Right lobe of liver (tissue), 6 donors: ENCODE results near the gene SBSN. TPM values are rescaled to one million over a fixed set of nuclear protein-coding genes. Genes with fewer than 3 reads are reported as not detected.

Experiments used
- ATAC-seq, 4 donors: fragments of 200-7000 bp; cut with Tn5 transposase; one replicate each; pipeline ENCODE4 v1.9.1; 2020; ENCODE audit warnings: mild to moderate bottlenecking in 4 of 4, moderate library complexity in 4 of 4
- DNase-seq, 3 donors: peaks; one replicate each; pipeline ENCODE4 v3.0.0-alpha.2; 2020
- H3K27ac ChIP-seq, 3 donors: fragments of 200-600 bp; one replicate each; pipeline ENCODE4 v1.8.0; 2022
- H3K27me3 ChIP-seq, 2 donors: fragments of 200-600 bp; one replicate each; pipeline ENCODE4 v1.8.0; 2022
- H3K36me3 ChIP-seq, 4 donors: fragments of 200-600 bp; sonication (generic) in 1 of 4; one replicate each; pipeline versions ENCODE4 v1.5.1 to v1.8.0; 2017 to 2022; ENCODE audit warnings: control low read depth in 1 of 4
- H3K4me1 ChIP-seq, 4 donors: fragments of 200-600 bp; sonication (generic) in 1 of 4; one replicate each; pipeline versions ENCODE4 v1.5.1 to v1.8.0; 2017 to 2022; ENCODE audit warnings: control low read depth in 1 of 4
- H3K4me3 ChIP-seq, 3 donors: fragments of 200-600 bp; one replicate each; pipeline ENCODE4 v1.8.0; 2022
- H3K9me3 ChIP-seq, 4 donors: fragments of 200-600 bp; sonication (generic) in 1 of 4; one replicate each; pipeline versions ENCODE4 v1.5.1 to v1.8.0; 2017 to 2022; ENCODE audit warnings: control low read depth in 1 of 4
- POLR2A ChIP-seq: fragments of 450-650 bp; IDR thresholded peaks from one replicate; pipeline ENCODE4 v1.6.1; 2017; ENCODE audit warnings: antibody characterized with exemption, mild to moderate bottlenecking
- WGBS: methylation state at CpG from one replicate; pipeline ENCODE4 v1.1.6; 2018; ENCODE audit warnings: low coverage, low lambda C conversion rate; ENCODE audit not compliant: insufficient coverage; ENCODE audit errors: missing lambda C conversion rate; 5-methylcytosine and 5-hydroxymethylcytosine counted together
- intact Hi-C, 2 donors: fragments of 100-400 bp; cut with DNase I; formaldehyde crosslinking; loops; one replicate each; pipeline versions ENCODE4 v1.11.2 to v1.14.1; 2022
- total RNA-seq, 6 experiments: library from RNA; depleted of rRNA in 2 of 6; stranded (reverse); fragments of >200 nt in 2 of 6; fragmentation: NEBNext Ultra II Directional in 3 of 6; extraction: Animal tissue kit (Norgen Biotek cat#: 25700) in 3 of 6; gene quantifications; one replicate each; pipeline versions ENCODE4 v1.1.0 to v1.2.4, GENCODE V29; 2016 to 2023
- TF ChIP-seq, protein P1 (sequence below), 4 donors: fragments of 200-600 bp in 3 of 4; fragments of 450-650 bp in 1 of 4; IDR thresholded peaks; one replicate each; pipeline versions ENCODE4 v1.5.1 to v1.8.0; 2016 to 2022; ENCODE audit warnings: antibody characterized with exemption in 4 of 4, mild to moderate bottlenecking in 2 of 4
- donor health status: DM: no; HTN: yes; CAD: no.
- donor health status: DM: no; HTN: no; CAD: no.
- donor health status: DM: no; HTN: no; CAD: no.
- donor health status: DM: no; HTN: yes; CAD: no.
- donor health status: DM: no; HTN: yes; CAD: no.

The SBSN gene
- total RNA-seq, 6 experiments from 2014 or later: 0.24 TPM; not detected in 5

DNA sequence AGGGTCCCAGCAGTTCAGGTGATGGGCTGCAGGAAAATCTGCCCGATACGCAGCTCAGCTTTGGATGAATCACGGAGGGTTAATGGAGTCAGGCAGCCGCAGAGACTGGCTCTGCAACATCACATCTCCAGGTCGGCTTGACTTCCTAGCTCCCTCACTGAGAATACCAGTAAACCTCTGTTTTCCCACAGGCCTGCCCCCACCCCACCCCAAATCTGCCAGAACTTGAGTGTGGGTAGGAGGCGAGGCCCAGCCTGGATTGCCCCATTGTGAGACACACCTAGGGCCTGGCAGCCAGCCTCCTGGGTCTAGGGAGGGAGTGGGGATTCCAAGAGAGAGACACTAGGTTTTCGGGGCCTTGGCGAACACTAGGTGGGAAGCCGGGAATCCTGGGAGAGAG, 34.1 kb downstream of the SBSN start:
- Histone ChIP-seq H3K9me3 (no peaks in the 10 kb centered on the region), H3K4me1 (no peaks in the 10 kb centered on the region), H3K36me3 (no peaks in the 10 kb centered on the region), H3K4me3 (no peak overlapping the region), H3K27ac (no peak overlapping the region), H3K27me3 (no peaks in the 10 kb centered on the region)
- no peak for DNase-seq
- no peak for ATAC-seq
- intact Hi-C loops: loop anchor here in 1 of 2 donors (10.0 kb wide), 1 partner anchor 139 kb away; the partner anchor contains the start of gene FFAR3
- no CpG with 5 or more reads among the region's 9 CpGs for WGBS
- TF ChIP-seq, protein P1, sequence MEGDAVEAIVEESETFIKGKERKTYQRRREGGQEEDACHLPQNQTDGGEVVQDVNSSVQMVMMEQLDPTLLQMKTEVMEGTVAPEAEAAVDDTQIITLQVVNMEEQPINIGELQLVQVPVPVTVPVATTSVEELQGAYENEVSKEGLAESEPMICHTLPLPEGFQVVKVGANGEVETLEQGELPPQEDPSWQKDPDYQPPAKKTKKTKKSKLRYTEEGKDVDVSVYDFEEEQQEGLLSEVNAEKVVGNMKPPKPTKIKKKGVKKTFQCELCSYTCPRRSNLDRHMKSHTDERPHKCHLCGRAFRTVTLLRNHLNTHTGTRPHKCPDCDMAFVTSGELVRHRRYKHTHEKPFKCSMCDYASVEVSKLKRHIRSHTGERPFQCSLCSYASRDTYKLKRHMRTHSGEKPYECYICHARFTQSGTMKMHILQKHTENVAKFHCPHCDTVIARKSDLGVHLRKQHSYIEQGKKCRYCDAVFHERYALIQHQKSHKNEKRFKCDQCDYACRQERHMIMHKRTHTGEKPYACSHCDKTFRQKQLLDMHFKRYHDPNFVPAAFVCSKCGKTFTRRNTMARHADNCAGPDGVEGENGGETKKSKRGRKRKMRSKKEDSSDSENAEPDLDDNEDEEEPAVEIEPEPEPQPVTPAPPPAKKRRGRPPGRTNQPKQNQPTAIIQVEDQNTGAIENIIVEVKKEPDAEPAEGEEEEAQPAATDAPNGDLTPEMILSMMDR (IDR thresholded peaks at IDR 0.05): no peak
- TF ChIP-seq POLR2A: no peak

DNA sequence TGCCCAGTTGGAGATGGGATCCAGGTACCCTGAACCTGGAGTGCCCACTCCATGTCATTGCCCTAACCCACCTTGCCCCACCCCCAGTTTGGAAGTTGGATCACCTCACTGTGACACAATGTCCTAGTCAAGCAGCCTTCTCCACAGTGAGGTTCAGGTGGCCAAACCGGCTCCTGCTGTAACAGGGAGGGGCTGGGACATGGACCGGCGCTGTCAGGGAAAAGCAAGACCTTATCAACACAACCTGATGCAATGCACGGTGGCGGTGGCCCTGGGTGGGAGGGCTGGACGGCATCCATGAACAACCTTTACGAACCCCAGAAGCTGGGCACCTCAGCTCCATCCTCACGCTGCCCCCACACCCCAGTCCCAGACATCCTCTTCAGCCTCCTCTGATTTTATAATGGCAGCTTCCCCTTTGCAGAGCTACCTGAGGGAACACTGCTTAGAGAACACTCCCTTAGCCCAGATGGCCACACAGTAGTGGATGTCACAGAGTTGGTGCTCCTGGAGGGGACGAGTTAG, 36.2 kb downstream of the SBSN start:
- TF ChIP-seq, protein P1 (IDR thresholded peaks at IDR 0.05): no peak
- no peak for TF ChIP-seq POLR2A
- intact Hi-C loops: loop anchor here in 1 of 2 donors (10.0 kb wide), 1 partner anchor 137 kb away; the partner anchor contains the start of gene FFAR3
- no peak overlapping the region for H3K27ac ChIP-seq

DNA sequence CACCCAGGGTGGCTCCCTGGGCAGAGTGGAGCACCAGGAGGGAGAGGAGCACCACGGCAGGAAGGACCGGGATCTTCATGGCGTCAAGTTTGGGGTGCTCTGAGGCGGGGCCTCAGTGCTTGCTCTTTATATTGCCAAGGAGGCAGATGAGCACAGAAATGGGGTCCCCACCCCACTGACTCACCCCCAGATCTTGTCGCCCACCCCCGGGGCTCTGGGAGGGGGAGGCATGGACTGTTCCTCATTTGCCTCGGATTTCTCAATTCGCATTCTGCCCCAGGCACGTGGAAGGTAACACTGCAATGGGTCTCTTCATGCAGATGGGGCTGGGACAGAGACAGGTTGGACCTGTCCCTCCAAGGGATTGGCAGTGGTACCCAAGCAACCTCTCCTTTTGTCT, 37.7 kb downstream of the SBSN start, which contains the start of gene KRTDAP:
KRTDAP (minus strand) TSS at position 101 of the 400 bp plus-strand sequence; CDS start at position 79, 22 bp downstream.
- ATAC-seq (no peak), DNase-seq (no peak)
- H3K27me3 ChIP-seq: no peaks in the 10 kb centered on the region
- WGBS: 35% methylated on average over 2 of the region's 9 CpGs
- no peak within 1 kb of the TSS for H3K27ac ChIP-seq
- H3K36me3 ChIP-seq: no peaks in the 10 kb centered on the region
- no peak within 1 kb of the TSS for H3K4me3 ChIP-seq
- H3K4me1 ChIP-seq: peaks cover 0 to 2% (median 0%) of the 10 kb centered on the region in 4 donors
- TF ChIP-seq, protein P1 (IDR thresholded peaks at IDR 0.05): no peak
- TF ChIP-seq POLR2A: no peak
- H3K9me3 ChIP-seq: no peaks in the 10 kb centered on the region
- intact Hi-C loops: loop anchor here in 1 of 2 donors (10.0 kb wide), 1 partner anchor 136 kb away; the partner anchor contains the start of gene FFAR3

More for the DNA sequence above, 36.2 kb downstream of the SBSN start:
- Histone ChIP-seq H3K9me3 (no peaks in the 10 kb centered on the region), H3K4me3 (no peak overlapping the region), H3K36me3 (no peaks in the 10 kb centered on the region), H3K27me3 (no peaks in the 10 kb centered on the region), H3K4me1 (no peaks in the 10 kb centered on the region)
- DNase-seq (no peak), ATAC-seq (no peak)
- WGBS: 69% methylated on average over 3 of the region's 9 CpGs

DNA sequence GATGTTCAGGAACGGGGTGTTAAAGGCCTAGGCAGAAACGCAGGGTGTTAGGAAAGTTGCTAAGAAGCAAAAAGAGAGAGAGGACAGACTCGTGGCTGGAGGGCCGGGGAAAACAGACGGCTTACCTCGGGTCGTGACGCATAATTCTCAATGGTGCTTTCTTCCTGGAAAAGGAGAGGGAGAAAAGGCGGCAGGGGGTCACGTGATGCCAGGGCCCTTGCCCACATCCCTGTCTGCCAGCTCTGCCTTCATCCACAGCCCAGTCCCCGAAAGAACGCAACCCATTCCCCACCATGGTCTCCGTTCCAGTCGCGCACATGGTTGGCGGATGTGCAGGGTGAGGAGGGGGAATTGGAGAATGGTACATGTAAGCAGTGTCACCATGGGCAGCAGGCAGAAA, 39.4 kb downstream of the SBSN start:
- H3K27ac ChIP-seq: no peak overlapping the region
- H3K4me3 ChIP-seq: no peak overlapping the region
- no peak for DNase-seq
- TF ChIP-seq, protein P1 (IDR thresholded peaks at IDR 0.05): no peak
- no peak for TF ChIP-seq POLR2A
- no peaks in the 10 kb centered on the region for H3K9me3 ChIP-seq
- ATAC-seq: no peak
- 81% methylated on average over 8 of the region's 16 CpGs for WGBS
- intact Hi-C loops: no loop called here
- no peaks in the 10 kb centered on the region for H3K27me3 ChIP-seq
- H3K4me1 ChIP-seq: peaks cover 0 to 11% (median 0%) of the 10 kb centered on the region in 4 donors
- no peaks in the 10 kb centered on the region for H3K36me3 ChIP-seq
